Measurements from ENCODE around the gene CTCFL. TPM values are rescaled to one million over a fixed set of nuclear protein-coding genes. Genes with fewer than 3 reads are reported as not detected.

The CTCFL gene
- total and polyA plus RNA-seq, 7 donors: 0.36 TPM; not detected in 6

GRCh38 chr20:57507477-57507876 is 17.5 kb downstream of the CTCFL start:
- Histone ChIP-seq H3K36me3 (no peaks in the 10 kb centered on the region), H3K27me3 (no peaks in the 10 kb centered on the region), H3K4me3 (no peak overlapping the region), H3K27ac (no peak overlapping the region), H3K4me1 (no peaks in the 10 kb centered on the region), H3K9me3 (no peaks in the 10 kb centered on the region)
- intact Hi-C loops (cut with DNase I): no loop called here
- 74 to 81% methylated on average over 6 of the region's 6 CpGs for WGBS, 2 donors
- no peak for TF ChIP-seq POLR2A (IDR thresholded peaks at IDR 0.05)
- TF ChIP-seq CTCF (IDR thresholded peaks at IDR 0.05): no peak
- no peak for TF ChIP-seq POLR2AphosphoS5 (IDR thresholded peaks at IDR 0.05)
- no peak for DNase-seq

- Histone ChIP-seq H3K27me3 (no peaks in the 10 kb centered on the region), H3K4me3 (no peak overlapping the region), H3K9me3 (no peaks in the 10 kb centered on the region), H3K36me3 (no peaks in the 10 kb centered on the region), H3K27ac (no peak overlapping the region), H3K4me1 (peaks cover 0 to 2% (median 0%) of the 10 kb centered on the region in 4 donors)
- TF ChIP-seq CTCF (IDR thresholded peaks at IDR 0.05) (no peak), EP300 (IDR thresholded peaks at IDR 0.05) (no peak), POLR2A (IDR thresholded peaks at IDR 0.05) (no peak), POLR2AphosphoS5 (IDR thresholded peaks at IDR 0.05) (no peak)
- no peak for DNase-seq
- intact Hi-C loops (cut with DNase I): no loop called here
- 28 to 64% methylated on average over 6 of the region's 6 CpGs for WGBS, 2 donors
Measured at GRCh38 chr20:57505979-57506378, 19.0 kb downstream of the CTCFL start.

- H3K4me3 ChIP-seq: no peak overlapping the region
- intact Hi-C loops (cut with DNase I): no loop called here
- peaks cover 0 to 4% (median 0%) of the 10 kb centered on the region in 4 donors for H3K4me1 ChIP-seq
- TF ChIP-seq EP300 (IDR thresholded peaks at IDR 0.05) (no peak), CTCF (IDR thresholded peaks at IDR 0.05) (no peak)
- H3K9me3 ChIP-seq: no peaks in the 10 kb centered on the region
- H3K36me3 ChIP-seq: no peaks in the 10 kb centered on the region
- no peak for DNase-seq
- 87% methylated on average over 6 of the region's 6 CpGs for WGBS, 2 donors
- H3K27me3 ChIP-seq: no peaks in the 10 kb centered on the region
- no peak overlapping the region for H3K27ac ChIP-seq
Measured at GRCh38 chr20:57504411-57504810, 20.5 kb downstream of the CTCFL start.

- no peaks in the 10 kb centered on the region for H3K36me3 ChIP-seq
- H3K4me3 ChIP-seq: no peak overlapping the region
- peaks cover 0 to 4% (median 0%) of the 10 kb centered on the region in 4 donors for H3K4me1 ChIP-seq
- no peak for DNase-seq
- H3K9me3 ChIP-seq: no peaks in the 10 kb centered on the region
- intact Hi-C loops (cut with DNase I): no loop called here
- no peaks in the 10 kb centered on the region for H3K27me3 ChIP-seq
- WGBS, 2 donors: 61 to 82% methylated on average over 20 of the region's 20 CpGs
- no peak overlapping the region for H3K27ac ChIP-seq
- TF ChIP-seq POLR2AphosphoS5 (IDR thresholded peaks at IDR 0.05) (no peak), CTCF (IDR thresholded peaks at IDR 0.05) (no peak), EP300 (IDR thresholded peaks at IDR 0.05) (no peak), POLR2A (IDR thresholded peaks at IDR 0.05) (no peak)
Measured at GRCh38 chr20:57503035-57503658, 21.8 kb downstream of the CTCFL start.

- 26 to 79% methylated on average over 6 of the region's 6 CpGs for whole genome bisulfite sequencing, 2 donors
- Histone ChIP-seq H3K36me3 (no peaks in the 10 kb centered on the region), H3K27me3 (no peaks in the 10 kb centered on the region), H3K4me3 (no peak overlapping the region), H3K27ac (no peak overlapping the region), H3K9me3 (no peaks in the 10 kb centered on the region), H3K4me1 (peaks cover 0 to 4% (median 0%) of the 10 kb centered on the region in 4 donors)
- no peak for DNase-seq
- intact Hi-C loops (cut with DNase I): no loop called here
- TF ChIP-seq EP300 (IDR thresholded peaks at IDR 0.05): no peak
- no peak for TF ChIP-seq POLR2AphosphoS5 (IDR thresholded peaks at IDR 0.05)
- no peak for TF ChIP-seq CTCF (IDR thresholded peaks at IDR 0.05)
- no peak for TF ChIP-seq POLR2A (IDR thresholded peaks at IDR 0.05)
Measured at GRCh38 chr20:57502336-57502700, 22.6 kb downstream of the CTCFL start.

Data from sigmoid colon (tissue), 7 donors.